Measurements from ENCODE around the gene FAM187B.

FAM187B gene

GRCh38 chr19:35178701-35179100 lies 49.8 kb downstream of the FAM187B start:
- DNase-seq (ENCODE audit: low read depth): no peak

DNA sequence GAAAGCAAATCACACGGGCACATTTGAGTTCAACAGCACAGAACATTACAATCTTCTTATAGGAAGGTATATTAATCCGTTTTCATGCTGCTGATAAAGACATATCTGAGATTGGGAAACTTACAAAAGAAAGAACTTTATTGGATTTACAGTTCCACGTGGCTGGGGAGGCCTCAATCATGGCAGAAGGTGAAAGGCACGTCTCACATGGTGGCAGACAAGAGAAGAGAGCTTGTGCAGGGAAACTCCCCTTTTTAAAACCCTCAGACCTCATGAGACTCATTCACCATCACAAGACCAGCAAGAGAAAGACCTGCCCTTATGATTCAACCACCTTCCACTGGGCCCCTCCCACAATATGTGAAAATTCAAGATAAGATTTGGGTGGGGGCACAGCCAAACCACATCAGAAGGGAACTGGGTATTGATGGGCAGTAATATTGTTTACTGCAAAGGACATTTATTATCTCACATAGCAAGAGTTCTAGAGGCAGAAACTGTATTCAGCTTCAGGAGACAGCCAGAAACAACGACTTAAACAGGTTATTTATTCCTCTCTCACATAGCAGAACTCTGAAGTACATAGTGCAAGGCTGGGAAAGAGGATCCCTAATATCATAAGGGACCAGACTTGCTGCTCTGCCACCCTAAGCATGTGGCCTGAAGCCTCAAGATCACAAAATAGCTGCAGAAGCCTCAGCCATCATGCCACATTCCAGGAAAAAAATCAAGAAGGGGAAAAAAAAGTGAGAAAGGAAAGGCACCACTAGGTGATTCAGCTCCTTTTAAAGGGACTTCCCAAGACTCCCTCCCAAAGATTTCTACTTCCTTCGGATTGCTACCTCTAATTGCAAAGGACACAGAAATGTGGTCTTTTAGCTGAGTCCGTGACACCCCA lies 50.9 kb downstream of the FAM187B start:
- DNase-seq (ENCODE audit: low read depth): no peak

GRCh38 chr19:35176181-35176570 lies 52.4 kb downstream of the FAM187B start:
- no peak for DNase-seq (ENCODE audit: low read depth)

All from stromal cell of bone marrow (primary cell).